T-helper 2 cell treated with Interferon-gamma antibody and Interleukin-4, amounts not matched to agents 5 μg/mL and 100 μg/mL, for 36 hours (primary cell): ENCODE data around the gene FRMD5.
A peak's percentile ranks its signal among the peaks of the same experiment; 100 is the strongest.
"Not testable (repeated sequence)": the region's sequence is repeated elsewhere in the genome, so short reads cannot be mapped to it uniquely, and the experiment has no call there.

Source experiments
- DNase-seq: peaks from one replicate; pipeline ENCODE4 v3.0.0; 2021; ENCODE audit warnings: low spot score
- H3K27ac Mint-ChIP-seq: one replicate; pipeline ENCODE4 v1.8.0; 2021; ENCODE audit warnings: mild to moderate bottlenecking, mixed read lengths
- H3K27me3 Mint-ChIP-seq: one replicate; pipeline ENCODE4 v1.8.0; 2021; ENCODE audit warnings: low read depth, mixed read lengths
- H3K36me3 Mint-ChIP-seq: one replicate; pipeline ENCODE4 v1.8.0; 2021; ENCODE audit warnings: low read depth, mixed read lengths
- H3K4me1 Mint-ChIP-seq: one replicate; pipeline ENCODE4 v1.8.0; 2021; ENCODE audit warnings: low read depth, mixed read lengths
- H3K4me3 Mint-ChIP-seq: one replicate; pipeline ENCODE4 v1.8.0; 2022; ENCODE audit warnings: mild to moderate bottlenecking, moderate library complexity, mixed read lengths
- H3K9me3 Mint-ChIP-seq: one replicate; pipeline ENCODE4 v1.8.0; 2021; ENCODE audit warnings: mixed read lengths

Gene FRMD5

GRCh38 chr15:44195151-44195740 is at the start of gene FRMD5:
TSS of gene FRMD5 (minus strand) at chr15:44195271.
- Mint-ChIP-seq H3K27me3 (peaks cover 74% of the 10 kb centered on the region), H3K4me1 (peaks cover 10% of the 10 kb centered on the region), H3K36me3 (no peaks in the 10 kb centered on the region), H3K4me3 (peak within 1 kb of the TSS; percentile 89), H3K9me3 (no peaks in the 10 kb centered on the region), H3K27ac (no peak within 1 kb of the TSS)
- peak; percentile 82 for DNase-seq

- Mint-ChIP-seq H3K27ac (no peak overlapping the region), H3K4me3 (no peak overlapping the region), H3K27me3 (peaks cover 2% of the 10 kb centered on the region), H3K4me1 (no peaks in the 10 kb centered on the region), H3K36me3 (no peaks in the 10 kb centered on the region), H3K9me3 (no peaks in the 10 kb centered on the region)
- no peak for DNase-seq
Measured at GRCh38 chr15:44243829-44244228, 48.8 kb upstream of the FRMD5 start.

- no peak overlapping the region for H3K4me3 Mint-ChIP-seq
- no peaks in the 10 kb centered on the region for H3K36me3 Mint-ChIP-seq
- H3K27ac Mint-ChIP-seq = no peak overlapping the region
- no peaks in the 10 kb centered on the region for H3K4me1 Mint-ChIP-seq
- DNase-seq = no peak
- H3K27me3 Mint-ChIP-seq = no peaks in the 10 kb centered on the region
- H3K9me3 Mint-ChIP-seq = no peaks in the 10 kb centered on the region
Measured at GRCh38 chr15:44243141-44243540, 48.1 kb upstream of the FRMD5 start.

GRCh38 chr15:44231842-44232241 is 36.8 kb upstream of the FRMD5 start:
- Mint-ChIP-seq H3K4me1 (no peaks in the 10 kb centered on the region), H3K9me3 (no peaks in the 10 kb centered on the region), H3K27me3 (peaks cover 11% of the 10 kb centered on the region), H3K4me3 (no peak overlapping the region), H3K27ac (no peak overlapping the region), H3K36me3 (no peaks in the 10 kb centered on the region)
- DNase-seq = no peak

GRCh38 chr15:44229301-44229700 is 34.2 kb upstream of the FRMD5 start:
- peaks cover 21% of the 10 kb centered on the region for H3K27me3 Mint-ChIP-seq
- H3K27ac Mint-ChIP-seq, H3K9me3 Mint-ChIP-seq, H3K36me3 Mint-ChIP-seq, H3K4me1 Mint-ChIP-seq, H3K4me3 Mint-ChIP-seq, DNase-seq: not testable (repeated sequence)

GRCh38 chr15:44227584-44227983 is 32.5 kb upstream of the FRMD5 start:
- Mint-ChIP-seq H3K27ac (no peak overlapping the region), H3K36me3 (no peaks in the 10 kb centered on the region), H3K4me1 (no peaks in the 10 kb centered on the region), H3K27me3 (peaks cover 21% of the 10 kb centered on the region), H3K9me3 (no peaks in the 10 kb centered on the region), H3K4me3 (no peak overlapping the region)
- DNase-seq = no peak

GRCh38 chr15:44227001-44227400 is 31.9 kb upstream of the FRMD5 start:
- not testable (repeated sequence) for H3K9me3 Mint-ChIP-seq, H3K27ac Mint-ChIP-seq

GRCh38 chr15:44222478-44222877 is 27.4 kb upstream of the FRMD5 start:
- Mint-ChIP-seq H3K4me3 (no peak overlapping the region), H3K36me3 (no peaks in the 10 kb centered on the region), H3K27ac (no peak overlapping the region), H3K27me3 (peaks cover 29% of the 10 kb centered on the region), H3K4me1 (peaks cover 4% of the 10 kb centered on the region), H3K9me3 (no peaks in the 10 kb centered on the region)
- no peak for DNase-seq

More at GRCh38 chr15:44227001-44227400, 31.9 kb upstream of the FRMD5 start:
- peaks cover 21% of the 10 kb centered on the region for H3K27me3 Mint-ChIP-seq
- H3K4me3 Mint-ChIP-seq, H3K36me3 Mint-ChIP-seq, H3K4me1 Mint-ChIP-seq, DNase-seq: not testable (repeated sequence)

- Mint-ChIP-seq H3K36me3 (no peaks in the 10 kb centered on the region), H3K4me3 (no peak overlapping the region), H3K9me3 (no peaks in the 10 kb centered on the region), H3K27me3 (peaks cover 22% of the 10 kb centered on the region), H3K27ac (no peak overlapping the region), H3K4me1 (peaks cover 4% of the 10 kb centered on the region)
- no peak for DNase-seq
Measured at GRCh38 chr15:44219073-44219472, 24.0 kb upstream of the FRMD5 start.

GRCh38 chr15:44216958-44217357 is 21.9 kb upstream of the FRMD5 start:
- Mint-ChIP-seq H3K9me3 (no peaks in the 10 kb centered on the region), H3K4me1 (peaks cover 2% of the 10 kb centered on the region), H3K27ac (no peak overlapping the region), H3K27me3 (peaks cover 21% of the 10 kb centered on the region), H3K4me3 (no peak overlapping the region), H3K36me3 (no peaks in the 10 kb centered on the region)
- no peak for DNase-seq

GRCh38 chr15:44215594-44215993 is 20.5 kb upstream of the FRMD5 start:
- Mint-ChIP-seq H3K4me3 (no peak overlapping the region), H3K36me3 (no peaks in the 10 kb centered on the region), H3K27ac (no peak overlapping the region), H3K4me1 (peaks cover 2% of the 10 kb centered on the region), H3K27me3 (peaks cover 27% of the 10 kb centered on the region), H3K9me3 (no peaks in the 10 kb centered on the region)
- no peak for DNase-seq

GRCh38 chr15:44208956-44209355 is 13.9 kb upstream of the FRMD5 start:
- H3K4me3 Mint-ChIP-seq = no peak overlapping the region
- H3K27me3 Mint-ChIP-seq = peaks cover 26% of the 10 kb centered on the region
- no peaks in the 10 kb centered on the region for H3K4me1 Mint-ChIP-seq
- no peak for DNase-seq
- H3K27ac Mint-ChIP-seq = no peak overlapping the region
- no peaks in the 10 kb centered on the region for H3K36me3 Mint-ChIP-seq
- H3K9me3 Mint-ChIP-seq = no peaks in the 10 kb centered on the region

GRCh38 chr15:44207643-44208042 is 12.6 kb upstream of the FRMD5 start:
- Mint-ChIP-seq H3K27ac (no peak overlapping the region), H3K4me1 (no peaks in the 10 kb centered on the region), H3K36me3 (no peaks in the 10 kb centered on the region), H3K4me3 (no peak overlapping the region), H3K27me3 (peaks cover 30% of the 10 kb centered on the region), H3K9me3 (no peaks in the 10 kb centered on the region)
- no peak for DNase-seq

- Mint-ChIP-seq H3K9me3 (no peaks in the 10 kb centered on the region), H3K4me3 (no peak overlapping the region), H3K36me3 (no peaks in the 10 kb centered on the region), H3K27me3 (peaks cover 62% of the 10 kb centered on the region), H3K27ac (no peak overlapping the region), H3K4me1 (peaks cover 3% of the 10 kb centered on the region)
- no peak for DNase-seq
Measured at GRCh38 chr15:44199393-44199792, 4.3 kb upstream of the FRMD5 start.
